ENCODE measurements around the gene CARMIL1.

Gene CARMIL1

DNA sequence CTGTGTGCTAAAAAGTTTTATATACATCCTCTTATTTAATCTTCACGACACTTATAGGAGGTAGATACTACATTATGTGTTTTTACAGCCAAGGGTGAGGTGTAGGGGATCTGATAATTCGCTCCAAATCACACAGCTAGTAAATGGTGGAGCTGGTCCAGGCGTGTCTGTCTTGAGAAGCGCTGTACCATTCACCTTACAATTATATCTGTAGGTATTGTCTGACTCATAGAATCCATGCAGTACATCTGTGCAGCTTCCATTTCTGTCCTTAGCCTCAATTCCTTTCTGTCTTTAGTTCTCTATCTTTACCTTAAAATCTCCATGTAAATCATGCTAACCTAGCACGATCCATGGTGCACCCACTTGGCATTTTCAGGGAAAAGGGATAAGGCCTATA is 120.7 kb downstream of the CARMIL1 start:
- H4K20me1 ChIP-seq (ENCODE audit: insufficient read depth, low read length, poor library complexity, severe bottlenecking): no peaks in the 10 kb centered on the region
- H3K36me3 ChIP-seq (ENCODE audit: insufficient read depth, low read length): no peaks in the 10 kb centered on the region
- TF ChIP-seq EZH2phosphoT487 (IDR thresholded peaks at IDR 0.05; ENCODE audit: borderline replicate concordance): no peak
- TF ChIP-seq, protein P1, sequence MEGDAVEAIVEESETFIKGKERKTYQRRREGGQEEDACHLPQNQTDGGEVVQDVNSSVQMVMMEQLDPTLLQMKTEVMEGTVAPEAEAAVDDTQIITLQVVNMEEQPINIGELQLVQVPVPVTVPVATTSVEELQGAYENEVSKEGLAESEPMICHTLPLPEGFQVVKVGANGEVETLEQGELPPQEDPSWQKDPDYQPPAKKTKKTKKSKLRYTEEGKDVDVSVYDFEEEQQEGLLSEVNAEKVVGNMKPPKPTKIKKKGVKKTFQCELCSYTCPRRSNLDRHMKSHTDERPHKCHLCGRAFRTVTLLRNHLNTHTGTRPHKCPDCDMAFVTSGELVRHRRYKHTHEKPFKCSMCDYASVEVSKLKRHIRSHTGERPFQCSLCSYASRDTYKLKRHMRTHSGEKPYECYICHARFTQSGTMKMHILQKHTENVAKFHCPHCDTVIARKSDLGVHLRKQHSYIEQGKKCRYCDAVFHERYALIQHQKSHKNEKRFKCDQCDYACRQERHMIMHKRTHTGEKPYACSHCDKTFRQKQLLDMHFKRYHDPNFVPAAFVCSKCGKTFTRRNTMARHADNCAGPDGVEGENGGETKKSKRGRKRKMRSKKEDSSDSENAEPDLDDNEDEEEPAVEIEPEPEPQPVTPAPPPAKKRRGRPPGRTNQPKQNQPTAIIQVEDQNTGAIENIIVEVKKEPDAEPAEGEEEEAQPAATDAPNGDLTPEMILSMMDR (conservative IDR thresholded peaks at IDR 0.05; ENCODE audit: low read length): no peak
- 0 out of 2 replicates have a peak, but pooled peaks cover 8% of the 10 kb centered on the region for H3K79me2 ChIP-seq (ENCODE audit: insufficient read depth, low read length)
- no peaks in the 10 kb centered on the region for H3F3A ChIP-seq (ENCODE audit: low read depth)
- no peaks in the 10 kb centered on the region for H3K9me2 ChIP-seq (replicated peaks; ENCODE audit: low read depth, low read length)
- H3K4me1 ChIP-seq (ENCODE audit: insufficient read depth, low read length, poor library complexity, severe bottlenecking): peaks cover 16% of the 10 kb centered on the region
- no peak overlapping the region for H3K4me3 ChIP-seq (ENCODE audit: low read length, poor library complexity, severe bottlenecking)
- H2AFZ ChIP-seq (ENCODE audit: low read length): no peak overlapping the region
- no peaks in the 10 kb centered on the region for H3K27me3 ChIP-seq (ENCODE audit: insufficient read depth, low read length, poor library complexity, severe bottlenecking)
- no peak overlapping the region for H3K4me2 ChIP-seq (ENCODE audit: low read depth, low read length, poor library complexity, severe bottlenecking)
- H3K9ac ChIP-seq (ENCODE audit: low read depth, low read length, poor library complexity, severe bottlenecking): no peak overlapping the region
- H3K9me3 ChIP-seq (ENCODE audit: insufficient read depth, low read depth, low read length): no peaks in the 10 kb centered on the region

DNA sequence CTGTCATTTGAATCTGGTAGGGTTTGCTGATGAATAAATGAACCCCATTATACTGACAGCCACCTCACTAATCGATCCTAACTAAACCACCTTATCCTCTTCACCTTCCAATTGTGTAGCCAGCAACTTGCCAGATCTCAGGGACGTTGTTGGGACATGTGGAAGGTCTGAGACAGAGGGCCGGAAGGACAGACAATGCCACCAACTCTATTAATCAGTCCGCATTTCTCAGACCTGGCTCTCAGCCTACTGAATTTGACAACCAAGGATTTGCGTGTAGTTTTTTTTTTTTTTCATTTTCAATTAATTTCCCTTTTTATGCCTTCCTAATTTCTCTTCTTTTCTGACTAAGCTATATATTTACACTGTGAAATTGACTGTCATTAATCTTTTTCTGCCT is 122.5 kb downstream of the CARMIL1 start:
- no peaks in the 10 kb centered on the region for H3F3A ChIP-seq (ENCODE audit: low read depth)
- H3K79me2 ChIP-seq (ENCODE audit: insufficient read depth, low read length): 0 out of 2 replicates have a peak, but pooled peaks cover 15% of the 10 kb centered on the region
- H3K36me3 ChIP-seq (ENCODE audit: insufficient read depth, low read length): no peaks in the 10 kb centered on the region
- H3K4me2 ChIP-seq (ENCODE audit: low read depth, low read length, poor library complexity, severe bottlenecking): no peak overlapping the region
- H3K27me3 ChIP-seq (ENCODE audit: insufficient read depth, low read length, poor library complexity, severe bottlenecking): no peaks in the 10 kb centered on the region
- H3K9ac ChIP-seq (ENCODE audit: low read depth, low read length, poor library complexity, severe bottlenecking): no peak overlapping the region
- H2AFZ ChIP-seq (ENCODE audit: low read length): no peak overlapping the region
- peaks cover 34% of the 10 kb centered on the region for H3K4me1 ChIP-seq (ENCODE audit: insufficient read depth, low read length, poor library complexity, severe bottlenecking)
- H3K4me3 ChIP-seq (ENCODE audit: low read length, poor library complexity, severe bottlenecking): no peak overlapping the region
- no peaks in the 10 kb centered on the region for H4K20me1 ChIP-seq (ENCODE audit: insufficient read depth, low read length, poor library complexity, severe bottlenecking)
- H3K9me2 ChIP-seq (replicated peaks; ENCODE audit: low read depth, low read length): no peaks in the 10 kb centered on the region
- H3K9me3 ChIP-seq (ENCODE audit: insufficient read depth, low read depth, low read length): no peaks in the 10 kb centered on the region
- TF ChIP-seq, protein P1 (conservative IDR thresholded peaks at IDR 0.05; ENCODE audit: low read length): no peak
- no peak for TF ChIP-seq EZH2phosphoT487 (IDR thresholded peaks at IDR 0.05; ENCODE audit: borderline replicate concordance)

DNA sequence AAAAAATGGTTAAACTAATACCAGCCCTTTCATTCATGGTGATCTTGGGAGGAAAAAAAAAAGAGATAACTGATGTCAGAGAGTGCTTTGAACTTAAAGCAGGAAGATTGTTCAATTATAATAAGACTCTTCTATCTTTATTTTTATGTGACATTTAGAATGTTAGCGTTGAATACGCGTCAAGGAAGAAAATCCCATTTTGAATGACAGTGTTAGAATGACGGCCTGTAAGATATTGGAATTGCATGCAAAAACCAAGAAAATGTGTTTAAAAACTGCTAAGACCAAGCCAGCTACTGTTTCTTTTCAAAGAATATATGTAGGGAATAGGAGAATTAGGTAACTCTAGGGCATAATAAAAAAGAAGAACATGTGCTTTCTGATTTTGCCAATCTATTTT is 123.0 kb downstream of the CARMIL1 start:
- Histone ChIP-seq H3K4me1 (ENCODE audit: insufficient read depth, low read length, poor library complexity, severe bottlenecking) (peaks cover 38% of the 10 kb centered on the region), H2AFZ (ENCODE audit: low read length) (no peak overlapping the region), H3K79me2 (ENCODE audit: insufficient read depth, low read length) (0 out of 2 replicates have a peak, but pooled peaks cover 18% of the 10 kb centered on the region), H3K4me3 (ENCODE audit: low read length, poor library complexity, severe bottlenecking) (no peak overlapping the region), H3K4me2 (ENCODE audit: low read depth, low read length, poor library complexity, severe bottlenecking) (no peak overlapping the region), H3F3A (ENCODE audit: low read depth) (no peaks in the 10 kb centered on the region), H3K9me3 (ENCODE audit: insufficient read depth, low read depth, low read length) (no peaks in the 10 kb centered on the region), H3K36me3 (ENCODE audit: insufficient read depth, low read length) (no peaks in the 10 kb centered on the region), H3K9me2 (replicated peaks; ENCODE audit: low read depth, low read length) (no peaks in the 10 kb centered on the region), H4K20me1 (ENCODE audit: insufficient read depth, low read length, poor library complexity, severe bottlenecking) (no peaks in the 10 kb centered on the region), H3K27me3 (ENCODE audit: insufficient read depth, low read length, poor library complexity, severe bottlenecking) (no peaks in the 10 kb centered on the region), H3K9ac (ENCODE audit: low read depth, low read length, poor library complexity, severe bottlenecking) (no peak overlapping the region)
- TF ChIP-seq, protein P1 (conservative IDR thresholded peaks at IDR 0.05; ENCODE audit: low read length): no peak
- no peak for TF ChIP-seq EZH2phosphoT487 (IDR thresholded peaks at IDR 0.05; ENCODE audit: borderline replicate concordance)
